NB4 (cell line): ENCODE measurements around the gene HCN2.

Experiments
- MYC ChIP-seq: IDR thresholded peaks from 2 replicates; pipeline ENCODE4 v1.6.1; 2011; ENCODE audit warnings: low read depth, low read length
- POLR2A ChIP-seq: IDR thresholded peaks from 2 replicates; pipeline ENCODE4 v1.6.1; 2011; ENCODE audit warnings: mild to moderate bottlenecking; ENCODE audit not compliant: insufficient read length; ENCODE audit errors: extremely low read depth
- TF ChIP-seq, protein P1 (sequence below): IDR thresholded peaks from one replicate; pipeline ENCODE4 v1.5.1; 2012; ENCODE audit warnings: low read depth, low read length
- TF ChIP-seq, protein P2 (sequence below): IDR thresholded peaks from 2 replicates; pipeline ENCODE4 v1.6.1; 2011; ENCODE audit warnings: low read depth, low read length

DNA sequence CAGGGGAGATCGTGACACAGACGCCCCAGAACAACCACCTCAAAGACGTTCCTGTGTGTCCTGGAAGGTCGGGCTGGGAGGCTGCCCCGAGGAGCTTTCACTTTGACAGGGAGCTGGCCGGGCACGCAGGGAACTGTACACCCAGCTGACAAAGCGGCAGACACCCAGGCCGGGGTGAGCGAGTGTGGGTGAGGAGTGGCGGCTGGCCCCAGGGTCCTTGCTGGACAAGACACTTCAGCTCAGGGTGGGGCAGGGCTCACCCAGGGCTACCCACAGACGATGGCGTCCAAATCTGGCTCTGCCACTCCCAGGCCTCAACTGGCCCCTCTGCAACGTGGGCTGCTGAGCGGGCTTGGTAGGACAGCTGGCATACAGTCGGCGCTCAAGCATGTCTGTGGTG is 52.0 kb downstream of the HCN2 start:
- TF ChIP-seq, protein P1, sequence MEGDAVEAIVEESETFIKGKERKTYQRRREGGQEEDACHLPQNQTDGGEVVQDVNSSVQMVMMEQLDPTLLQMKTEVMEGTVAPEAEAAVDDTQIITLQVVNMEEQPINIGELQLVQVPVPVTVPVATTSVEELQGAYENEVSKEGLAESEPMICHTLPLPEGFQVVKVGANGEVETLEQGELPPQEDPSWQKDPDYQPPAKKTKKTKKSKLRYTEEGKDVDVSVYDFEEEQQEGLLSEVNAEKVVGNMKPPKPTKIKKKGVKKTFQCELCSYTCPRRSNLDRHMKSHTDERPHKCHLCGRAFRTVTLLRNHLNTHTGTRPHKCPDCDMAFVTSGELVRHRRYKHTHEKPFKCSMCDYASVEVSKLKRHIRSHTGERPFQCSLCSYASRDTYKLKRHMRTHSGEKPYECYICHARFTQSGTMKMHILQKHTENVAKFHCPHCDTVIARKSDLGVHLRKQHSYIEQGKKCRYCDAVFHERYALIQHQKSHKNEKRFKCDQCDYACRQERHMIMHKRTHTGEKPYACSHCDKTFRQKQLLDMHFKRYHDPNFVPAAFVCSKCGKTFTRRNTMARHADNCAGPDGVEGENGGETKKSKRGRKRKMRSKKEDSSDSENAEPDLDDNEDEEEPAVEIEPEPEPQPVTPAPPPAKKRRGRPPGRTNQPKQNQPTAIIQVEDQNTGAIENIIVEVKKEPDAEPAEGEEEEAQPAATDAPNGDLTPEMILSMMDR, result no peak
- TF ChIP-seq MYC, result no peak
- no peak for TF ChIP-seq POLR2A
- TF ChIP-seq, protein P2, sequence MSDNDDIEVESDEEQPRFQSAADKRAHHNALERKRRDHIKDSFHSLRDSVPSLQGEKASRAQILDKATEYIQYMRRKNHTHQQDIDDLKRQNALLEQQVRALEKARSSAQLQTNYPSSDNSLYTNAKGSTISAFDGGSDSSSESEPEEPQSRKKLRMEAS, result no peak
